Gastrocnemius medialis (tissue), 4 donors: ENCODE data around the gene NCEH1.

Experiments used
- CTCF ChIP-seq, 5 experiments: fragments of 450-650 bp in 3 of 5; fragments of 200-600 bp in 2 of 5; sonication (generic) in 2 of 5; IDR thresholded peaks in 4 of 5; conservative IDR thresholded peaks in 1 of 5; 1 replicate in 4 of 5; 2 replicates in 1 of 5; pipeline ENCODE4 v1.5.1; 2016 to 2019; ENCODE audit warnings: antibody characterized with exemption in 5 of 5, mild to moderate bottlenecking in 3 of 5, moderate library complexity in 3 of 5
- POLR2A ChIP-seq, 2 donors: fragments of 450-650 bp; IDR thresholded peaks; one replicate each; pipeline ENCODE4 v1.6.1; 2017; ENCODE audit warnings: antibody characterized with exemption in 2 of 2, mild to moderate bottlenecking in 2 of 2, moderate library complexity in 2 of 2

- TF ChIP-seq CTCF (IDR thresholded peaks at IDR 0.05 in 4 of 5, conservative IDR thresholded peaks at IDR 0.05 in 1 of 5) (peak; percentile 59 to 74 (median 73)), POLR2A (IDR thresholded peaks at IDR 0.05) (no peak)
Observed at GRCh38 chr3:172673210-172673679, 37.6 kb downstream of the NCEH1 start.
